GM12873 (cell line): ENCODE data around the gene PLAAT5.
A peak's percentile ranks its signal among the peaks of the same experiment; 100 is the strongest.

Source experiments
- CTCF ChIP-seq: IDR thresholded peaks from 2 replicates; pipeline ENCODE4 v1.5.1; 2012; ENCODE audit warnings: low read depth, mild to moderate bottlenecking, moderate library complexity, low read length, control low read depth; ENCODE audit not compliant: insufficient read depth; ENCODE audit errors: missing control alignments

Gene PLAAT5

DNA sequence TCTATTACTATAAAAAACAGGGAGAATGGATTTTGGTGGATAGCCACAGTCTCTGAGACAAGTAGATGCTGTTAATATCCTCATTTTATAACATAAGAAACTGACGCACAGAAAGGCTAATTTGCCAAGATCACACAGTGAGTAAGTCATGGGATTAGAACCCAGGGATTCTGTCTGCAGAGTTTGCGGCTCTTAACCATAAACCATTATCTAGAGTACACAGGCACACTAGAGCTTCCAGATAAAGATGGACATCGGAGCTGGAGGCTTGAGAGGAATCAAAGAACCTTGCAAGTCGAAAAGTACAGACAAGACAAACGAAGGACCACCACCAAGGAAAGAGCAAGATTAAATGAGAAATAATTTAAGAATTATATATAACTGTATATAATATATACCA, 26.2 kb upstream of the PLAAT5 start:
- no peak for TF ChIP-seq CTCF

- TF ChIP-seq CTCF = no peak
Measured at GRCh38 chr11:63516109-63516508, 25.1 kb upstream of the PLAAT5 start.

- TF ChIP-seq CTCF = no peak
Measured at GRCh38 chr11:63512816-63513215, 21.8 kb upstream of the PLAAT5 start.

GRCh38 chr11:63511048-63511748, 20.2 kb upstream of the PLAAT5 start:
- TF ChIP-seq CTCF = no peak

GRCh38 chr11:63510360-63511047, 19.5 kb upstream of the PLAAT5 start:
- no peak for TF ChIP-seq CTCF

DNA sequence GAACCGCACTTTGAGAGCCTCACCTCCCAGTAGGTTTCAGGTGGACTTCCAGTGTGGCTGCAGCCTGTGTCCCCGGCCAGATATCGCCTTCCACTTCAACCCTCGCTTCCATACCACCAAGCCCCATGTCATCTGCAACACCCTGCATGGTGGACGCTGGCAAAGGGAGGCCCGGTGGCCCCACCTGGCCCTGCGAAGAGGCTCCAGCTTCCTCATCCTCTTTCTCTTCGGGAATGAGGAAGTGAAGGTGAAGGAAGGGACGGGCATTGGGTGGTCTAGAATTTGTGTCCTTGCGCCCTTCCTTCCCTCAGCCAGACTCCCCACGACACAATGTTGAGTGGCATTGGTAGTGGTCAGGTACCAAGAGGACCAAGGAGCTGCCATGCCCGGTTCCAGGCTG, 17.8 kb upstream of the PLAAT5 start:
- no peak for TF ChIP-seq CTCF

GRCh38 chr11:63508009-63508408, 17.0 kb upstream of the PLAAT5 start:
- peak; percentile 55 for TF ChIP-seq CTCF
